Subcutaneous abdominal adipose tissue (tissue), 5 donors: ENCODE results near the gene RNF25.

ENCODE experiments used
- H3K27ac ChIP-seq: one replicate; pipeline ENCODE4 v1.7.0; 2013; ENCODE audit warnings: low read depth, mild to moderate bottlenecking, inconsistent platforms, low read length, moderate library complexity
- H3K27me3 ChIP-seq, 5 donors: one replicate each; pipeline ENCODE4 v1.7.0; 2013; ENCODE audit warnings: low read length in 5 of 5, inconsistent platforms in 1 of 5; ENCODE audit not compliant: control insufficient read depth in 5 of 5, insufficient read depth in 4 of 5
- H3K36me3 ChIP-seq, 5 donors: one replicate each; pipeline ENCODE4 v1.7.0; 2013; ENCODE audit warnings: low read length in 5 of 5; ENCODE audit not compliant: control insufficient read depth in 5 of 5, insufficient read depth in 5 of 5
- H3K4me1 ChIP-seq, 5 donors: one replicate each; pipeline ENCODE4 v1.7.0; 2013; ENCODE audit warnings: low read length in 5 of 5, mild to moderate bottlenecking in 3 of 5, moderate library complexity in 1 of 5; ENCODE audit not compliant: control insufficient read depth in 5 of 5, insufficient read depth in 5 of 5
- H3K4me3 ChIP-seq, 5 donors: one replicate each; pipeline ENCODE4 v1.7.0; 2013; ENCODE audit warnings: low read length in 5 of 5, low read depth in 1 of 5
- H3K9ac ChIP-seq, 5 donors: one replicate each; pipeline ENCODE4 v1.7.0; 2013; ENCODE audit warnings: low read length in 5 of 5, mild to moderate bottlenecking in 4 of 5, moderate library complexity in 3 of 5
- H3K9me3 ChIP-seq, 5 donors: one replicate each; pipeline ENCODE4 v1.7.0; 2013; ENCODE audit warnings: low read length in 5 of 5; ENCODE audit not compliant: control insufficient read depth in 5 of 5
- donor health status: healthy.
- donor health status: healthy.
- donor health status: healthy.
- donor health status: healthy.
- donor health status: healthy.

Gene RNF25

GRCh38 chr2:218635719-218636118 is 36.1 kb downstream of the RNF25 start:
- H3K27me3 ChIP-seq, result no peaks in the 10 kb centered on the region
- no peak overlapping the region for H3K9ac ChIP-seq
- no peaks in the 10 kb centered on the region for H3K9me3 ChIP-seq
- peaks cover 0 to 4% (median 0%) of the 10 kb centered on the region in 5 donors for H3K4me1 ChIP-seq
- peaks cover 20 to 79% (median 66%) of the 10 kb centered on the region in 5 donors for H3K36me3 ChIP-seq
- no peak overlapping the region for H3K4me3 ChIP-seq
- no peak overlapping the region for H3K27ac ChIP-seq

GRCh38 chr2:218631837-218632236 is 40.0 kb downstream of the RNF25 start:
- Histone ChIP-seq H3K27ac (no peak overlapping the region), H3K4me1 (peaks cover 0 to 4% (median 0%) of the 10 kb centered on the region in 5 donors), H3K27me3 (no peaks in the 10 kb centered on the region), H3K4me3 (no peak overlapping the region), H3K9me3 (no peaks in the 10 kb centered on the region), H3K36me3 (peaks cover 4 to 43% (median 36%) of the 10 kb centered on the region in 5 donors), H3K9ac (no peak overlapping the region)

- H3K27ac ChIP-seq, result no peak overlapping the region
- H3K9me3 ChIP-seq, result no peaks in the 10 kb centered on the region
- H3K9ac ChIP-seq, result no peak overlapping the region
- H3K4me1 ChIP-seq, result peaks cover 0 to 9% (median 1%) of the 10 kb centered on the region in 5 donors
- H3K27me3 ChIP-seq, result no peaks in the 10 kb centered on the region
- no peak overlapping the region for H3K4me3 ChIP-seq
- peaks cover 0 to 6% (median 4%) of the 10 kb centered on the region in 5 donors for H3K36me3 ChIP-seq
Observed at GRCh38 chr2:218627939-218628338, 43.9 kb downstream of the RNF25 start.

- Histone ChIP-seq H3K9me3 (no peaks in the 10 kb centered on the region), H3K36me3 (peaks cover 0 to 4% (median 0%) of the 10 kb centered on the region in 5 donors), H3K4me3 (no peak overlapping the region), H3K9ac (no peak overlapping the region), H3K4me1 (peaks cover 2 to 10% (median 7%) of the 10 kb centered on the region in 5 donors), H3K27me3 (no peaks in the 10 kb centered on the region), H3K27ac (no peak overlapping the region)
Observed at GRCh38 chr2:218626369-218626768, 45.4 kb downstream of the RNF25 start.

- no peaks in the 10 kb centered on the region for H3K9me3 ChIP-seq
- H3K27me3 ChIP-seq, result no peaks in the 10 kb centered on the region
- peaks cover 0 to 3% (median 0%) of the 10 kb centered on the region in 5 donors for H3K36me3 ChIP-seq
- H3K4me3 ChIP-seq, result no peak overlapping the region
- H3K4me1 ChIP-seq, result peaks cover 2 to 10% (median 7%) of the 10 kb centered on the region in 5 donors
- no peak overlapping the region for H3K27ac ChIP-seq
- H3K9ac ChIP-seq, result no peak overlapping the region
Observed at GRCh38 chr2:218623366-218623705, 48.5 kb downstream of the RNF25 start.

GRCh38 chr2:218622606-218623365 is 49.0 kb downstream of the RNF25 start:
- Histone ChIP-seq H3K9ac (no peak overlapping the region), H3K9me3 (no peaks in the 10 kb centered on the region), H3K27ac (no peak overlapping the region), H3K27me3 (no peaks in the 10 kb centered on the region), H3K4me3 (no peak overlapping the region), H3K4me1 (peaks cover 2 to 10% (median 7%) of the 10 kb centered on the region in 5 donors), H3K36me3 (peaks cover 0 to under 1% (median 0%) of the 10 kb centered on the region in 5 donors)

GRCh38 chr2:218621007-218621406 is 50.8 kb downstream of the RNF25 start:
- H3K9ac ChIP-seq, result no peak overlapping the region
- no peaks in the 10 kb centered on the region for H3K36me3 ChIP-seq
- no peaks in the 10 kb centered on the region for H3K9me3 ChIP-seq
- H3K4me3 ChIP-seq, result no peak overlapping the region
- no peaks in the 10 kb centered on the region for H3K27me3 ChIP-seq
- H3K27ac ChIP-seq, result no peak overlapping the region
- peaks cover 2 to 10% (median 7%) of the 10 kb centered on the region in 5 donors for H3K4me1 ChIP-seq

GRCh38 chr2:218618102-218618860 is 53.5 kb downstream of the RNF25 start:
- H3K9ac ChIP-seq, result no peak overlapping the region
- H3K4me1 ChIP-seq, result peaks cover 2 to 8% (median 7%) of the 10 kb centered on the region in 5 donors
- peaks cover 0 to 4% (median 0%) of the 10 kb centered on the region in 5 donors for H3K36me3 ChIP-seq
- H3K4me3 ChIP-seq, result no peak overlapping the region
- H3K9me3 ChIP-seq, result no peaks in the 10 kb centered on the region
- no peaks in the 10 kb centered on the region for H3K27me3 ChIP-seq
- no peak overlapping the region for H3K27ac ChIP-seq

- Histone ChIP-seq H3K27ac (no peak overlapping the region), H3K4me1 (no peaks in the 10 kb centered on the region), H3K9ac (no peak overlapping the region), H3K9me3 (no peaks in the 10 kb centered on the region), H3K36me3 (peaks cover 0 to 4% (median 0%) of the 10 kb centered on the region in 5 donors), H3K27me3 (no peaks in the 10 kb centered on the region), H3K4me3 (no peak overlapping the region)
Observed at GRCh38 chr2:218615868-218616315, 55.9 kb downstream of the RNF25 start.
